ENCODE measurements around the gene USH2A.
A peak's percentile ranks its signal among the peaks of the same experiment; 100 is the strongest.
"Not testable (repeated sequence)": the region's sequence is repeated elsewhere in the genome, so short reads cannot be mapped to it uniquely, and the experiment has no call there.

USH2A gene

DNA sequence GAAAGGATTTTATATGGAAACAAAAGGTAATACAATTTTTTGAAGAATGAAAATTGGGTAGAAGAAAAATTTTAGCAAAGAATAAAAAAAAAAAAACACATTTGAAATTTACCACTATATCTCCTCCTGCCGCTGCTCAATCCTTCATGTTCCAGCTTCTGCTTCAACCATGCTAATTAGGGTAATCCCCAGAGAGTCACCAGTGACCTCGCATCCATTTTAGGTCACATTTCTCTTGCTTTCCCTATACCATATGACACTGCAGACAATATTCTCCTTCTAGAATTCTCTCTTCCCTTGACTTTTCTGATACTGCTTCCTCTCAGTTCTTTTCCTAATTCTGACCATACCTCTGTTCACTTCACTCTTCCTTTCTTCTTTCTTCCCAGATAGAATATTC is 237.1 kb downstream of the USH2A start:
- DNase-seq, result no peak

GRCh38 chr1:216184126-216184680 is 239.0 kb downstream of the USH2A start:
- no peak for DNase-seq

DNA sequence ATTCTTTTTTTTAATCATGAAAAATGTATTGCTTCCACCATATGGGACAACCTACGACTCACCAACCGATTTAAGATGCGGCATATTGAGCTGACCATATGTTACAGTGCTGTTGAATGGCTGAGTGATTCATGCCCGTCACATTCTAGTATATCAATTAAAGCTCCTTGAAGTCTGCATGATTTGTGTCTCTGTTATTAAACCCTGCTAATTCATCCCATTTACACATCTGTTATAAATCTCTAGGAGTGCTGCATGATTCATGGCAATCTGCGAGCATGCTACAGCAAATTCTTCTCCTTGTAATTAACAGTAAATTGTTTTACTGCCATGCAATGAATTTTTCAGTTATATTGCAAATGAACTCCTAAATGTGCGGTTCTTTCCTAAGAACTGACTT is 239.8 kb downstream of the USH2A start:
- no peak for DNase-seq

GRCh38 chr1:216183007-216183406 is 240.2 kb downstream of the USH2A start:
- DNase-seq, result no peak

- DNase-seq, result no peak
Observed at GRCh38 chr1:216181590-216181989, 241.7 kb downstream of the USH2A start.

DNA sequence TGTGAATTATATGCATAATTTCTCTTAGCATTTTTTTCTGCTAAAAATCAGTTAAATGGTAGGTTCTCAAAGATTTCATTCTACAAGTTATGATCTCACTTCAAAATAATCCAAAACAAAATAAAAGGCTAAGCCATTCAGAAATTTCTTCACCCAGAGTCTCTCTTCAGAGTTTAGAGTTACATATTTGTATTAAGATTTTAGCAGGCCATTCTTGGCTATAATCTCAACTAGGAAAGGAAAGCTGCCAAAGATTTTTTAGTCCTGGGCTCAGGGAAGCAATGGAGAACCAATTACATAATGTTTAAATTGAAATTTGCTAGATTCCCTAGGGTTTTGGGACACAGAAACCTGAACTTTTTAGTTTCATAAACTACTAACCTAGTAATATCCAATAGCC is 245.0 kb downstream of the USH2A start:
- no peak for DNase-seq

GRCh38 chr1:216176970-216177369 is 246.3 kb downstream of the USH2A start:
- DNase-seq, result no peak

DNA sequence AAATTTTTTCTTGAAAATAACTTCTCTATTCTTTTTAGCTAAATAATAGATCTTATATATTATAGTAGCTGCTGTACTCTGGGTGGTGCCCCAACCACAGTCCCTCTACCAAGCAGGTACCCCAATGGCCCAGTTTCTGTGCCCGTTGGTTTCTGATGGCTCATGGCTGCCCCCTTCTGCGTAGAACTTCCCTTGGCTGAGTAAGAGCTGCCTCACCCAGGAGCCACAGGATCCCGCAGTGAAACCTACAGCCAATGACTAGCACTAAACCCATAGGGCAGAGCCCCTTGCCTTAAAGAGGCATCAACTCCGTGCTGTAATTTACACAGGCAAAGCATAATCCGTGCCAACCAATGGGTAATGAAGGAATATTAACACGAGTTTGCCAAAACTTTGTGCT is 247.5 kb downstream of the USH2A start:
- no peak for DNase-seq

DNA sequence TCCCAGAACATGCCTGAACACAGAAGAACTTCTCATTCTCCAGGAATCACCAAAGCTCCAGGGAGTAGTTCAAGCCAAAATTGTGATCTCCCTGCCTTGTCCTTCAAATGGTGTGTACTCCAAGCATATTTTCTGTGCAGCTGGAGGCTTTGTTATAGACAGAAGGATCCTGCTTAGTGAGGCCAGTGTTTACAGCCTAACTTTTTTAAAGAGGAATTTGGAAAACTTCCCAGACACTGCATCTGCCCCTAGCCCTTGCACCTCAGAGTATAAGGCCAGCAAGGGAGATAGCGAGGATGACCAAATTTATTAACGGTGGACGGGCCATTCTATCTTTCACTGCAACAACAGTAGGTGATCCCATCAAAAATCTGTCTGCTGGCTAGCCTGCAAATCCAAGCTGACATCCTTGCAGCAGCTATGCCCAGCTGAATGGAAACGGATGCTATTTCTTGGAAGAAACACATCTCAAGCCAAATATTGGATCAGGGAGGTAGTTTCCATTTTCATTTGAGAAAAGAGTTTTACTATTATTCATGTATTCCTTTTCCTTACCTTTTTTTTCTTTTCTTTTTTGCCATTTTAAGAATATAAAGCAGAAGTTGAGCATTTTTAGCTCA is 249.8 kb downstream of the USH2A start:
- DNase-seq, result no peak

DNA sequence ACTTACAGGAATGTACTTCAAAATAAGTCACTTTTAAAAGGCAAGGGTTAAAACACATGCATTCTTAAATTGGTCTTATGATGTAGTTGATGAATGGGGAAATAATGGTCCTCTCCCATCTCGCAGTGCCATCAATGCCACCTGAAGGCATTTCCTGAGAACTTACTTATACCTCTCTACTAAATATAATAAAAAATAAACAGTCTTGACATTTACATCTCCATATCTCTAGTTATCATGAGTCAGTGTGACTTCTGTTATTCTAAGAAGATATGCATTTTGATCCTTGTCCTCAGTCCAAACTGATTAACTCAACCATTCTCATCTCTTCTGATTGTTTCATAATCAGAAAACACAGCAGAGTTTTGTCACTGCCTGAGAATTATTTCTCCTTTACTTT is 253.9 kb downstream of the USH2A start:
- no peak for DNase-seq

DNA sequence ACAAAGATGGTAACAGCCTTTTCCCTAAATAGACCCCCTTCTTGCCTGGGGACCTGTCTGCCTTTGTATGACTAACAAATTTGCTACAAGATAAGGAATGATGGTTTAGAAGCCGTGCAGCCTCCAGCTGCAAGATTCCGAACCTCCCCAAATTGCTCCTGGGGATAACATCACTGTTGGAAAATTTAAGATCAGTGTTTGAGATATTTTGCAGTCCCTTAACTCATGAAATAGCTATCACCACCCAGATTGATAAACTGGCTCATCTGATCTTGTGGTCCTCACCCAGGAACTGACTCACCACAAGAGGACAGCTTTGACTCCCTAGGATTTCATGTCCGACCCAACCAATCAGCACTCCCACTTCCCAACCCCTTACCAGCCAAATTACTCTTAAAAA is 254.7 kb downstream of the USH2A start:
- no peak for DNase-seq

DNA sequence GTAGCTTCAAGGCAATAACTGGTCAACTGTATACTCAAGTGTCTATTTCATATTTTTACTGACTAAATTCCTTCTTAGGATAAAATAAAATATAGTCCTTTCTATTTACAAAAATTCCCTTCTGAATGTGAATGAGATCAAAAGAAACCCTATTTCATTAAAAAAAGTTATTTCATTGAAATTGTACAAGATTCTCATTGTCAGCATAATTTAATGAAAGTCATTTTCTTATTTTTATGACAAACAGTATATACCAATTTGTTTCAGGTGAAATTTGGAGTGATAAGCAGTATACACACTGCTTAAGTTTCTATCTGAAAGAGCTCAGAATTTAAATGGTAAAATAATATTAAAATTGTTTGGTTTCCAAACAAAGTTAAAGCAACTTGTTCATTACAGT is 269.2 kb downstream of the USH2A start:
- no peak for DNase-seq

DNA sequence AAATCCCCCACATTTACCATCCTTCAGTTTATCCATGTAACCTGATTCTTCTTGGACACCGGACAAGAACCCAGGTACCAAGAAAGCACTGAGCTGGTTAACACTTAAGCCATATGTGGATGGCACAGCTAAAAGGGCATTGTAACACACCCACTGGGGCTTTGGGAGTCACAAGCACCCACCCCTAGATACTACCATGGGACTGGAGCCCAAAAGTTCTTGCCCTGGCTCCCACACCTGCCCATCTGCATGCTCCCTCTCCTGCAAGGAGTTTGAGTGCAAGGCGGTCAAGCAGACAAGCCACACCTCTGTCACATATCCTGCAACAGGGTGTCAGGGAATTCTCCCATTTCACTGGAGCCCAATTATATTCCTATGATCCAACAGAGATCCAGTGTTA is 270.1 kb downstream of the USH2A start:
- DNase-seq, result no peak

DNA sequence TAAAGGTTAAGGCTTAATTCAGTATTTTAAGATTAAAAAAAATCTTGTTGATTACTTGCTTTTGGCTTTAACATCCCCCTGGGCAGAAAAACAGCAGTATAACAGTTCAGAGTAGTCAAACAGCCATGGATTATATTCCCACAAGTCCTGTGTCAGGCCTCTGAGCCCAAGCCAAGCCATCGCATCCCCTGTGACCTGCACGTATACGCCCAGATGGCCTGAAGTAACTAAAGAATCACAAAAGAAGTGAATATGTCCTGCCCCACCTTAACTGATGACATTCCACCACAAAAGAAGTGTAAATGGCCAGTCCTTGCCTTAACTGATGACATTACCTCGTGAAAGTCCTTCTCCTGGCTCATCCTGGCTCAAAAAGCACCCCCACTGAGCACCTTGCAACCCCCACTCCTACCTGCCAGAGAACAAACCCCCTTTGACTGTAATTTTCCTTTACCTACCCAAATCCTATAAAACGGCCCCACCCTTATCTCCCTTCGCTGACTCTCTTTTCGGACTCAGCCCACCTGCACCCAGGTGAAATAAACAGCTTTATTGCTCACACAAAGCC is 277.7 kb downstream of the USH2A start:
- not testable (repeated sequence) for DNase-seq

DNA sequence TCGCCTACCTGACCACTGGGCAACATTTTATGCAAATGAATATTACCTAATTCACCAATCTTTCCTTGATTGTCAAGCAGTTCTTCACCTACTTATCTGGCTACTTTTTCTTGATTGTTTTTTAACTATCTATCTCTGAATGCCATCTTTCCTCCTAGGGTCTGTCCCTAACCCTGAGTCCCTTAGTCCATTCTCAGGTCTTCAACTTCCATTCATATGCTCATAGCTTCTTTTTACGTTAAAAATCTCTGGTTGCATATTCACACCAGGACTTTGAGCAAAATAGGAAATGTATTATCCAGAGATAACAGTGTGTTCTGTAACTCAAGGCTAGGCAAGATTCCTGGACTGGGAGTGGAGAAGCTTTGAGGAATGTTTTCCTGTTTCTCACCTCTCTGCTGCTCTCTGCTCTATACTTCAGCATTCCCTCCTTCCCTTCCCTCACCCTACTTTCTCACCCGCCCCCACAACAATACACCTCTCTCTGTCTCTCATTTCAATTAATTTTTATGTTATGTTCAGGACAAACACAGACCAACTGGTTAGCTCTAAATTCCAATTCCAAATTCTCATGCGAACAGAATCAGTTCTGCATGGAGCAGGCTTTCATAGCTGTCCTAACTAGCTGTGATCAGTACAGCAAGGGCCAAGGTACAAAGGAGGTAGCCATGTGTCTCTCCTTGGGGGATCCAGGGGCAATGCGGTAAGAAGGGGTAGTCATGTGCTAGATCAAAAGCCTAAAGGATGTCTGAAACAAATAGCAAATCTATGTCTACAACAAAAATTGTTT is 278.4 kb downstream of the USH2A start:
- DNase-seq, result no peak

- no peak for DNase-seq
Observed at GRCh38 chr1:216142921-216143320, 280.3 kb downstream of the USH2A start.

DNA sequence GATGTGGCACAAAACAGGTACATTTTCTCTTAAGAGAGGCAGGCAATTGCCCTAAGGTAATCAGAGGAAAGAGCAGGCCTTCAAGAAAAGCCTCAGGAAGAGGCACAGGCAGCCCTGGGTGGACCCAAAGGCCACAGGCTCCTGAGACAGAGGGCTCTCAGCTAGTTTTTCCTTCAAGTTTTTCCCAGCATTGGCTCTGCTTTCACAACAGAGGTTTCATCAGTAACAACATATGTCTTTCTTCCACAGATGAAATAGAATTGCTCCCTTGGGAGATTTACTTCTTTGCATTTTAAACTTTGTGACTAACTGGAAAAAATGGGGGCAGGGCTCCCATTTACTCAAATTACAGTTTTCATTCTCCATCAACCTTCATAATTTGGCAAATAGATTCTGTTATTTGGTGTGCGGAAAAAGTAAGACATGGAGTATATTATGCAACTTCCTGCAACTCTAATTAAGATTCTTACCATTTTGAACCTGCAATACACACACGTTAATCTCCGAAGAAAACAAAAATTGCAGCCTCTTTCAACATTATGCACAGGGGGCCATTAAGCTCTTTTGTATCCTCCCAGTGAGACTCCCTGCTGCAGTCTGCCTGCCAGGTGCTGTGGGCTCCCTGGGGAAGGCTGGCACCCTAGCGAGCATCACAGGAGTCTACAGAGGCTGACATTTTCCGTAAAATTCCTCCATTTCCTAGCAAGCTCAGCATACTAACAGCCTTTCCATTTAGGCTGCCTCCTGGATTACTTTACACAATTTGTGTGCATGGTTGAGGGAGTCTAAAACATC is 282.3 kb downstream of the USH2A start:
- DNase-seq, result no peak

- DNase-seq, result no peak
Observed at GRCh38 chr1:216124192-216124781, 299.0 kb downstream of the USH2A start.

GRCh38 chr1:216123446-216124191 is 299.6 kb downstream of the USH2A start:
- no peak for DNase-seq

DNA sequence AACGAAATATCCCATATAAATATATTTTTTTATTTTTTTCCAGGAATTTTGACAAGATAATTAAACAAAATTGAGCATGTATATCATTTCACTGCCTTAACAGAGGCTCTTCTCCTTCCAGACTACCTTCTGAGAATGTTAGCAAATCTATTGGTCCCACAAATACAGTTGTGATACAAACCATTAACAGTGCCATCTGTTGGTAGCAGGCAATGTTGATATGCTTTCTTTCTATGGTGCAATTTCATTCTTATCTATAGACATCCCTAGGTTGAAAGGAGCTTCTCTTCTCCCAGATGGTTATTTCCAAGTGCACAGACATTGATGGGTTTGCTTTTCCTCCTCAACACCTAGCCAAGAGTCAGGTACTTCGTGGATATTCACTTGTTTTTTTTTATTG is 303.6 kb downstream of the USH2A start:
- DNase-seq, result peak; percentile 23

- no peak for DNase-seq
Observed at GRCh38 chr1:216114180-216114579, 309.1 kb downstream of the USH2A start.

DNA sequence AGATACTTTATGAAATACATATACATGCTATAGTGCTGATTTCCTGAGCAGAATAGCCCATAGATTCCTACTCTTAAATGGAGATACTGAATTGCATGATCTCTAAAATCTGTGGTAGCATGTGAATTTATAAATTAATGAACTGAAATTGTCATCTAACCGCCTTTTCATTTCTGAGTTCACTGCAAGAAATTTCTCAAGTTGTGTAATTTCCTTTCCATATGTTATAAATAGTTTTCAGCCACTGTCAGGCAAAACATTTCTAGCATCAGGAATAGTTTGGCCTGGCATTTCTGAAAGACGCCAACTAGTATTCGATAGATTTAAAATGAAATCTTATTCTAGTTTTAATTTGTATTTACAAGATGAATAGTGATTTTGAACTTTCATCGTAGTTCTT is 310.1 kb downstream of the USH2A start:
- DNase-seq, result peak; percentile 16

Measured in suppressor macrophage treated with lipopolysaccharide for 4 hours (primary cell).